Mesendoderm (in vitro differentiated cells): ENCODE data around the gene CREB3L2.

Experiments used
- DNase-seq: peaks from one replicate; pipeline ENCODE4 v3.0.0; 2013
- H2AK5ac ChIP-seq: 2 replicates; pipeline ENCODE4 v1.6.1; 2013; ENCODE audit warnings: low read length, inconsistent platforms
- H2BK120ac ChIP-seq: 2 replicates; pipeline ENCODE4 v1.6.1; 2013; ENCODE audit warnings: low read depth, mild to moderate bottlenecking, low read length, moderate library complexity, mixed read lengths
- H2BK15ac ChIP-seq: replicated peaks from 2 replicates; pipeline ENCODE4 v1.6.1; 2013; ENCODE audit warnings: low read depth, mild to moderate bottlenecking, moderate library complexity
- H2BK5ac ChIP-seq: 2 replicates; pipeline ENCODE4 v1.6.1; 2013; ENCODE audit warnings: low read length, inconsistent platforms
- H3K18ac ChIP-seq: 2 replicates; pipeline ENCODE4 v1.6.1; 2013; ENCODE audit warnings: mild to moderate bottlenecking, low read length, mixed read lengths
- H3K23ac ChIP-seq: one replicate; pipeline ENCODE4 v1.6.1; 2013; ENCODE audit warnings: low read length
- H3K27ac ChIP-seq: 2 replicates; pipeline ENCODE4 v1.5.1; 2013; ENCODE audit warnings: low read depth, mild to moderate bottlenecking, inconsistent platforms, low read length, moderate library complexity
- H3K27me3 ChIP-seq: 2 replicates; pipeline ENCODE4 v1.6.1; 2013; ENCODE audit warnings: low read length, control low read depth, mild to moderate bottlenecking, inconsistent platforms; ENCODE audit not compliant: insufficient read depth, poor library complexity
- H3K36me3 ChIP-seq: 2 replicates; pipeline ENCODE4 v1.6.1; 2013; ENCODE audit warnings: low read length, inconsistent platforms; ENCODE audit not compliant: control insufficient read depth, insufficient read depth
- H3K4ac ChIP-seq: one replicate; pipeline ENCODE4 v1.6.1; 2013; ENCODE audit warnings: low read depth, mild to moderate bottlenecking, low read length, moderate library complexity
- H3K4me1 ChIP-seq: 2 replicates; pipeline ENCODE4 v1.6.1; 2013; ENCODE audit warnings: low read depth, low read length, inconsistent platforms; ENCODE audit not compliant: control insufficient read depth
- H3K4me2 ChIP-seq: 2 replicates; pipeline ENCODE4 v1.6.1; 2013; ENCODE audit warnings: low read length
- H3K4me3 ChIP-seq: 2 replicates; pipeline ENCODE4 v1.5.1; 2013; ENCODE audit warnings: mild to moderate bottlenecking, low read length
- H3K56ac ChIP-seq: one replicate; pipeline ENCODE4 v1.6.1; 2013; ENCODE audit warnings: low read length
- H3K79me1 ChIP-seq: 2 replicates; pipeline ENCODE4 v1.6.1; 2013; ENCODE audit warnings: low read length, inconsistent platforms
- H3K79me2 ChIP-seq: 2 replicates; pipeline ENCODE4 v1.6.1; 2013; ENCODE audit warnings: mild to moderate bottlenecking, low read length; ENCODE audit not compliant: control insufficient read depth, insufficient read depth
- H3K9ac ChIP-seq: 2 replicates; pipeline ENCODE4 v1.6.1; 2013; ENCODE audit warnings: low read length, inconsistent platforms
- H4K5ac ChIP-seq: one replicate; pipeline ENCODE4 v1.6.1; 2013; ENCODE audit warnings: low read length
- H4K8ac ChIP-seq: one replicate; pipeline ENCODE4 v1.6.1; 2013; ENCODE audit warnings: low read depth, mild to moderate bottlenecking, control low read depth, low read length, moderate library complexity
- WGBS: extraction: QIAGEN DNeasy Blood & Tissue Kit; methylation state at CpG from one replicate; pipeline ENCODE4 v1.1.7; 2013; ENCODE audit warnings: low lambda C conversion rate, missing lambda C conversion rate; ENCODE audit not compliant: insufficient coverage; ENCODE audit errors: extremely low coverage; 5-methylcytosine and 5-hydroxymethylcytosine counted together

CREB3L2 gene

DNA sequence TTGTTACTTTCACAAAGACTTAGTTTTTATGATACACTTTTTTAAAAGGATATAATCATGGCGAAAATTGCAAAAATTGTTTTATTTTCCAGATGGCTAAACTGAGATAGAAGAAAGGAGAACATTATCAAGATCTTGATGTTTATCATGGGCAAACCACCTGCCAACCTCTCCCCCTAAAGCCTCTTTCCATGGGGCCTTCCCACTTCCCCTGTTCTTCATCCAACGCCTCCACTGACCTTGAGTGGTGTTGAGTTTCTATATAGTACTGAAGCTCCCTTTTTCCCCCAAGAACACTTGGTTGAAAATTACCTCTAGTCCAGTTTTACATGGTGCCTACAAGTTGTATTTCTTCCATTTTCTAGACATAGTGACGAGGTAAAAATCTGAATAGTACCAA is 5.0 kb downstream of the CREB3L2 start:
- Histone ChIP-seq H2BK15ac (no peak overlapping the region), H2AK5ac (no peak overlapping the region), H3K56ac (no peak overlapping the region), H3K9ac (no peak overlapping the region), H3K18ac (no peak overlapping the region), H3K27me3 (no peaks in the 10 kb centered on the region), H3K36me3 (no peaks in the 10 kb centered on the region), H3K4ac (no peak overlapping the region), H2BK5ac (no peak overlapping the region), H2BK120ac (no peak overlapping the region), H3K79me2 (peaks cover 88% of the 10 kb centered on the region), H4K8ac (no peak overlapping the region), H3K27ac (no peak overlapping the region), H3K4me2 (no peak overlapping the region), H3K23ac (no peak overlapping the region), H3K4me1 (peaks cover 5% of the 10 kb centered on the region), H3K4me3 (no peak overlapping the region), H3K79me1 (peaks cover 12% of the 10 kb centered on the region), H4K5ac (no peak overlapping the region)
- WGBS, result no CpG with 5 or more reads among the region's 3 CpGs
- DNase-seq, result no peak

- H3K79me2 ChIP-seq, result peaks cover 85% of the 10 kb centered on the region
- peaks cover 5% of the 10 kb centered on the region for H3K4me1 ChIP-seq
- no peak for DNase-seq
Measured at GRCh38 chr7:137996386-137996851, 5.5 kb downstream of the CREB3L2 start.

GRCh38 chr7:137994216-137994615 is 7.7 kb downstream of the CREB3L2 start:
- Histone ChIP-seq H3K56ac (no peak overlapping the region), H3K23ac (no peak overlapping the region), H3K4me3 (no peak overlapping the region), H3K27ac (no peak overlapping the region), H4K5ac (no peak overlapping the region), H3K4me1 (peaks cover 7% of the 10 kb centered on the region), H3K36me3 (no peaks in the 10 kb centered on the region), H3K79me2 (peaks cover 81% of the 10 kb centered on the region), H2BK5ac (no peak overlapping the region), H3K4me2 (no peak overlapping the region), H2AK5ac (no peak overlapping the region), H3K18ac (no peak overlapping the region), H2BK120ac (no peak overlapping the region), H3K79me1 (peaks cover 18% of the 10 kb centered on the region), H4K8ac (no peak overlapping the region), H3K9ac (no peak overlapping the region), H2BK15ac (no peak overlapping the region), H3K4ac (no peak overlapping the region), H3K27me3 (no peaks in the 10 kb centered on the region)
- DNase-seq, result no peak
- WGBS, result no CpG with 5 or more reads among the region's 4 CpGs

More at GRCh38 chr7:137996386-137996851, 5.5 kb downstream of the CREB3L2 start:
- H4K5ac ChIP-seq, result no peak overlapping the region
- H3K23ac ChIP-seq, result no peak overlapping the region
- no peak overlapping the region for H2BK5ac ChIP-seq
- no peak overlapping the region for H2BK120ac ChIP-seq
- H3K36me3 ChIP-seq, result no peaks in the 10 kb centered on the region
- no peak overlapping the region for H2AK5ac ChIP-seq
- no CpG with 5 or more reads among the region's 6 CpGs for WGBS
- H3K27ac ChIP-seq, result no peak overlapping the region
- H3K18ac ChIP-seq, result no peak overlapping the region
- no peak overlapping the region for H3K4ac ChIP-seq
- H4K8ac ChIP-seq, result no peak overlapping the region
- no peak overlapping the region for H2BK15ac ChIP-seq
- no peak overlapping the region for H3K9ac ChIP-seq
- H3K79me1 ChIP-seq, result peaks cover 12% of the 10 kb centered on the region
- H3K56ac ChIP-seq, result no peak overlapping the region
- no peaks in the 10 kb centered on the region for H3K27me3 ChIP-seq
- H3K4me2 ChIP-seq, result no peak overlapping the region
- no peak overlapping the region for H3K4me3 ChIP-seq

GRCh38 chr7:137993395-137993743 is 8.5 kb downstream of the CREB3L2 start:
- Histone ChIP-seq H3K4me1 (peaks cover 7% of the 10 kb centered on the region), H2BK5ac (no peak overlapping the region), H3K79me1 (peaks cover 21% of the 10 kb centered on the region), H3K4ac (no peak overlapping the region), H2BK15ac (no peak overlapping the region), H3K23ac (no peak overlapping the region), H3K4me2 (no peak overlapping the region), H3K9ac (no peak overlapping the region), H3K4me3 (no peak overlapping the region), H3K27me3 (no peaks in the 10 kb centered on the region), H3K36me3 (no peaks in the 10 kb centered on the region), H3K18ac (no peak overlapping the region), H2AK5ac (no peak overlapping the region), H4K8ac (no peak overlapping the region), H3K27ac (no peak overlapping the region), H3K56ac (no peak overlapping the region), H3K79me2 (peaks cover 80% of the 10 kb centered on the region), H2BK120ac (no peak overlapping the region), H4K5ac (no peak overlapping the region)
- no peak for DNase-seq
- no CpG with 5 or more reads among the region's 6 CpGs for WGBS

DNA sequence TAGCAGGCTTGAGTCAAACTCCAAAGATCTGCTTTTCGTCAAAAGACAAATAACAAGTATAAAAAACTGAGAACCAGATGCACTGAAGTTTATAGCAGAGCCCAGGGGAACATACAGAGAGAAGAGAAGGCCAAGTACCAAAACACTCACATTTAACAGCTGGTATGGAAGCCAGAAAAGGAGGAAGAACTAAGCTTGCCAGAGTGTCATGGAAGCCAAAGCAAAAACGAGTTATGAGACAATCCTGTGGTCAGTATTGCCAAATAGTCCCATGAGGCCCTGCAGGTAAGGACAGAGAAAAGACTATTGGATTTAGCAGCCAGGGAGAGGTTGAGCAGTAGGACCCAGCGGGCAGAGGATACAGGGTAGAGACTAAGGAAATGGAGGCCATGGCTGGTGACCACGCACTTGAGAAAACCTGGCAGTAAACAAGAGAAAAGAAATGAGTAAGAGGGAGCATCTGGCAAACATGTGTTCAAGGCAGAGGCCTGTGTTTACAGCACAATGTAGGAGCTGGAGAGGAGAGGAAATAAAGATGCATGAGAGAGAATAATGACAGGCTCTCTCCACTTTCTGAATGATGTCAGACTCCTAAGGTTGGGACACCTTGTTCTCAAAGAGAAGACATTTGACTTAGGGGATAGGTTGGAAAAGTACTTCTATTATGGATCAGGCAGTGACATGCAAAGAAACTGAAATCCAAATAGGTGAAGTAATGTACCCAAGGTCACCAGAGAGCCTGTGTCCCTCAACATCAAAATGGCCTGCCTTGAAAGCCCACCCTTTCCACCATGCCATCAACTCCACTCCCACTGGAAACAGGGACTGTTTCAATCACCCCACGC is 9.1 kb downstream of the CREB3L2 start:
- no peaks in the 10 kb centered on the region for H3K27me3 ChIP-seq
- H3K18ac ChIP-seq, result no peak overlapping the region
- no peak overlapping the region for H3K4ac ChIP-seq
- no peak overlapping the region for H3K4me3 ChIP-seq
- H2BK120ac ChIP-seq, result no peak overlapping the region
- no peaks in the 10 kb centered on the region for H3K36me3 ChIP-seq
- H3K79me1 ChIP-seq, result peaks cover 23% of the 10 kb centered on the region
- no peak overlapping the region for H3K4me2 ChIP-seq
- H3K79me2 ChIP-seq, result peaks cover 79% of the 10 kb centered on the region
- H4K8ac ChIP-seq, result no peak overlapping the region
- no peak overlapping the region for H2AK5ac ChIP-seq
- WGBS, result no CpG with 5 or more reads among the region's 5 CpGs
- H2BK15ac ChIP-seq, result no peak overlapping the region
- no peak for DNase-seq
- no peak overlapping the region for H3K23ac ChIP-seq
- no peak overlapping the region for H3K27ac ChIP-seq
- no peak overlapping the region for H2BK5ac ChIP-seq
- no peak overlapping the region for H4K5ac ChIP-seq
- H3K4me1 ChIP-seq, result peaks cover 7% of the 10 kb centered on the region
- H3K56ac ChIP-seq, result no peak overlapping the region
- H3K9ac ChIP-seq, result no peak overlapping the region
